HepG2 (cell line): ENCODE data around the gene PDHX. TPM values are rescaled to one million over a fixed set of nuclear protein-coding genes. Genes with fewer than 3 reads are reported as not detected.

Source experiments
- ATAD3A ChIP-seq: sonication (generic); formaldehyde crosslinking; IDR thresholded peaks from 2 replicates; pipeline ENCODE4 v1.4.0; 2020; ENCODE audit warnings: missing genetic modification reagents
- HMG20A ChIP-seq: IDR thresholded peaks from 2 replicates; pipeline ENCODE4 v1.6.1; 2016; ENCODE audit warnings: borderline replicate concordance
- HNRNPL ChIP-seq: fragments of 200-400 bp; formaldehyde crosslinking; IDR thresholded peaks from 2 replicates; pipeline ENCODE4 v1.6.1; 2017; ENCODE audit warnings: mild to moderate bottlenecking, low read depth, low read length
- KLF11 ChIP-seq: IDR thresholded peaks from 2 replicates; pipeline ENCODE4 v1.6.1; 2016; ENCODE audit warnings: missing compliant biosample characterization
- KLF16 ChIP-seq, 2 experiments: sonication (generic) in 1 of 2; formaldehyde crosslinking in 1 of 2; IDR thresholded peaks; 2 replicates each; pipeline versions ENCODE4 v1.6.1 to v1.8.0; 2016 to 2023; ENCODE audit warnings: missing genetic modification reagents in 2 of 2, missing compliant biosample characterization in 1 of 2
- MIER3 ChIP-seq: IDR thresholded peaks from 2 replicates; pipeline ENCODE4 v1.6.1; 2016; ENCODE audit warnings: missing compliant biosample characterization, borderline replicate concordance
- NKX3-1 ChIP-seq: sonication (generic); formaldehyde crosslinking; IDR thresholded peaks from 2 replicates; pipeline ENCODE4 v1.5.0; 2020; ENCODE audit warnings: missing genetic modification reagents
- RAD21 ChIP-seq: fragments of 450-650 bp; formaldehyde crosslinking; IDR thresholded peaks from 2 replicates; pipeline ENCODE4 v1.5.0; 2020; ENCODE audit warnings: mild to moderate bottlenecking
- REL ChIP-seq: sonication (generic); formaldehyde crosslinking; conservative IDR thresholded peaks from 2 replicates; pipeline ENCODE4 v1.8.0; 2022; ENCODE audit warnings: mild to moderate bottlenecking, missing genetic modification reagents, moderate library complexity
- RXRB ChIP-seq: IDR thresholded peaks from 2 replicates; pipeline ENCODE4 v1.6.1; 2016; ENCODE audit warnings: borderline replicate concordance, missing genetic modification reagents, missing compliant biosample characterization
- SMAD3 ChIP-seq: sonication (generic); formaldehyde crosslinking; IDR thresholded peaks from 2 replicates; pipeline ENCODE4 v1.4.0; 2020; ENCODE audit warnings: missing genetic modification reagents
- STAT5B ChIP-seq: sonication (generic); formaldehyde crosslinking; IDR thresholded peaks from 2 replicates; pipeline ENCODE4 v1.4.0; 2020; ENCODE audit warnings: missing genetic modification reagents
- THYN1 ChIP-seq: sonication (generic); formaldehyde crosslinking; IDR thresholded peaks from 2 replicates; pipeline ENCODE4 v1.8.1; 2023; ENCODE audit warnings: low read depth, mild to moderate bottlenecking, moderate library complexity, missing genetic modification reagents, borderline replicate concordance
- TMF1 ChIP-seq: sonication (generic); formaldehyde crosslinking; IDR thresholded peaks from 2 replicates; pipeline ENCODE4 v1.8.1; 2022; ENCODE audit warnings: low read depth, missing genetic modification reagents
- ZFP36 ChIP-seq: fragments of 150-350 bp; IDR thresholded peaks from 2 replicates; pipeline ENCODE4 v1.6.1; 2018; ENCODE audit warnings: borderline replicate concordance, low read length, low read depth; ENCODE audit not compliant: partially characterized antibody
- ZNF263 ChIP-seq: sonication (generic); formaldehyde crosslinking; IDR thresholded peaks from 2 replicates; pipeline ENCODE4 v1.4.0; 2020; ENCODE audit warnings: missing genetic modification reagents
- ZNF3 ChIP-seq: IDR thresholded peaks from 2 replicates; pipeline ENCODE4 v1.7.0; 2017; ENCODE audit warnings: inconsistent platforms
- ZNF326 ChIP-seq: sonication (generic); formaldehyde crosslinking; IDR thresholded peaks from 2 replicates; pipeline ENCODE4 v1.4.0; 2020; ENCODE audit warnings: missing genetic modification reagents, borderline replicate concordance
- ZNF570 ChIP-seq: sonication (generic); formaldehyde crosslinking; IDR thresholded peaks from 2 replicates; pipeline ENCODE4 v1.4.0; 2020; ENCODE audit warnings: mild to moderate bottlenecking, missing genetic modification reagents, borderline replicate concordance
- ZNF839 ChIP-seq: sonication (generic); formaldehyde crosslinking; IDR thresholded peaks from 2 replicates; pipeline ENCODE4 v1.4.0; 2020; ENCODE audit warnings: missing genetic modification reagents, mild to moderate bottlenecking, borderline replicate concordance
- ZSCAN31 ChIP-seq: sonication (generic); formaldehyde crosslinking; IDR thresholded peaks from 2 replicates; pipeline ENCODE4 v1.5.0; 2020; ENCODE audit warnings: low read depth, mild to moderate bottlenecking, missing genetic modification reagents
- polyA plus RNA-seq, 8 experiments: library from polyadenylated mRNA; depleted of rRNA in 3 of 8; stranded (reverse) in 7 of 8; unstranded in 1 of 8; fragments of >200 nt; fragmentation: Illumina TruSeq in 4 of 8; extraction: Trizol in 4 of 8; gene quantifications; 2 replicates each; pipeline versions ENCODE4 v1.2.1 to v1.2.3, GENCODE V29; 2011 to 2016; ENCODE audit warnings: low read depth in 4 of 8, missing spikeins in 1 of 8, mixed read lengths in 1 of 8; ENCODE audit not compliant: insufficient read depth in 1 of 8
- total RNA-seq, 5 experiments: library from RNA; depleted of rRNA; stranded (reverse); fragments of >200 nt; fragmentation: Illumina TruSeq; extraction: Trizol; gene quantifications; 2 replicates each; pipeline ENCODE4 v1.2.3, GENCODE V29; 2016; ENCODE audit warnings: low read depth in 1 of 5
- TF ChIP-seq, protein P1 (sequence below): sonication (generic); formaldehyde crosslinking; IDR thresholded peaks from 2 replicates; pipeline ENCODE4 v1.4.0; 2020; ENCODE audit warnings: mild to moderate bottlenecking, missing genetic modification reagents
- TF ChIP-seq, protein P2 (sequence below): IDR thresholded peaks from 2 replicates; pipeline ENCODE4 v1.6.1; 2012; ENCODE audit warnings: low read length, improper control_type of control experiment
- TF ChIP-seq, protein P3 (sequence below), 2 experiments: fragments of 450-650 bp in 1 of 2; sonication (generic) in 1 of 2; formaldehyde crosslinking; IDR thresholded peaks; 2 replicates each; pipeline versions ENCODE4 v1.5.0 to v1.8.0; 2020 to 2022; ENCODE audit warnings: mild to moderate bottlenecking in 1 of 2, missing genetic modification reagents in 1 of 2

Gene PDHX
- total and polyA plus RNA-seq, 2 of the 13 experiments (the other 11 are each of a cell fraction or from before 2014, with no cell fraction given), result 41.0 to 73.8 TPM

- TF ChIP-seq RXRB (peak; percentile 30; the same call in 1 of the 2 replicates), ZNF570 (CRISPR knock-in tag) (no peak), ZNF326 (no peak), ZFP36 (no peak), KLF16 (CRISPR knock-in tag; IDR thresholded peaks at IDR 0.05) (no peak; a peak in 1 of 4 replicates), TMF1 (CRISPR knock-in tag) (no peak; the same call in 1 of the 2 replicates), REL (CRISPR knock-in tag) (peak; percentile 71; the same call in 1 of the 2 replicates), MIER3 (peak; percentile 72), NKX3-1 (CRISPR knock-in tag) (peak; percentile 81; the same call in 1 of the 2 replicates), ZNF263 (CRISPR knock-in tag) (no peak), HNRNPL (peak; percentile 44; the same call in 1 of the 2 replicates), KLF11 (CRISPR knock-in tag) (no peak; the same call in 1 of the 2 replicates), HMG20A (CRISPR knock-in tag) (no peak; the same call in 1 of the 2 replicates), ZNF839 (CRISPR knock-in tag) (no peak), RAD21 (CRISPR knock-in tag) (0 out of 2 replicates have a peak, but pooled peaks have one; percentile 27), SMAD3 (0 out of 2 replicates have a peak, but pooled peaks have one; percentile 71), STAT5B (no peak; the same call in 1 of the 2 replicates), ZNF3 (CRISPR knock-in tag) (no peak), ATAD3A (CRISPR knock-in tag) (no peak), ZSCAN31 (CRISPR knock-in tag) (peak; percentile 90), THYN1 (no peak)
- TF ChIP-seq, protein P1, sequence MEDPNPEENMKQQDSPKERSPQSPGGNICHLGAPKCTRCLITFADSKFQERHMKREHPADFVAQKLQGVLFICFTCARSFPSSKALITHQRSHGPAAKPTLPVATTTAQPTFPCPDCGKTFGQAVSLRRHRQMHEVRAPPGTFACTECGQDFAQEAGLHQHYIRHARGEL (CRISPR knock-in tag), result 0 out of 2 replicates have a peak, but pooled peaks have one; percentile 40
- TF ChIP-seq, protein P2, sequence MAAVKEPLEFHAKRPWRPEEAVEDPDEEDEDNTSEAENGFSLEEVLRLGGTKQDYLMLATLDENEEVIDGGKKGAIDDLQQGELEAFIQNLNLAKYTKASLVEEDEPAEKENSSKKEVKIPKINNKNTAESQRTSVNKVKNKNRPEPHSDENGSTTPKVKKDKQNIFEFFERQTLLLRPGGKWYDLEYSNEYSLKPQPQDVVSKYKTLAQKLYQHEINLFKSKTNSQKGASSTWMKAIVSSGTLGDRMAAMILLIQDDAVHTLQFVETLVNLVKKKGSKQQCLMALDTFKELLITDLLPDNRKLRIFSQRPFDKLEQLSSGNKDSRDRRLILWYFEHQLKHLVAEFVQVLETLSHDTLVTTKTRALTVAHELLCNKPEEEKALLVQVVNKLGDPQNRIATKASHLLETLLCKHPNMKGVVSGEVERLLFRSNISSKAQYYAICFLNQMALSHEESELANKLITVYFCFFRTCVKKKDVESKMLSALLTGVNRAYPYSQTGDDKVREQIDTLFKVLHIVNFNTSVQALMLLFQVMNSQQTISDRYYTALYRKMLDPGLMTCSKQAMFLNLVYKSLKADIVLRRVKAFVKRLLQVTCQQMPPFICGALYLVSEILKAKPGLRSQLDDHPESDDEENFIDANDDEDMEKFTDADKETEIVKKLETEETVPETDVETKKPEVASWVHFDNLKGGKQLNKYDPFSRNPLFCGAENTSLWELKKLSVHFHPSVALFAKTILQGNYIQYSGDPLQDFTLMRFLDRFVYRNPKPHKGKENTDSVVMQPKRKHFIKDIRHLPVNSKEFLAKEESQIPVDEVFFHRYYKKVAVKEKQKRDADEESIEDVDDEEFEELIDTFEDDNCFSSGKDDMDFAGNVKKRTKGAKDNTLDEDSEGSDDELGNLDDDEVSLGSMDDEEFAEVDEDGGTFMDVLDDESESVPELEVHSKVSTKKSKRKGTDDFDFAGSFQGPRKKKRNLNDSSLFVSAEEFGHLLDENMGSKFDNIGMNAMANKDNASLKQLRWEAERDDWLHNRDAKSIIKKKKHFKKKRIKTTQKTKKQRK, result no peak
- TF ChIP-seq, protein P3, sequence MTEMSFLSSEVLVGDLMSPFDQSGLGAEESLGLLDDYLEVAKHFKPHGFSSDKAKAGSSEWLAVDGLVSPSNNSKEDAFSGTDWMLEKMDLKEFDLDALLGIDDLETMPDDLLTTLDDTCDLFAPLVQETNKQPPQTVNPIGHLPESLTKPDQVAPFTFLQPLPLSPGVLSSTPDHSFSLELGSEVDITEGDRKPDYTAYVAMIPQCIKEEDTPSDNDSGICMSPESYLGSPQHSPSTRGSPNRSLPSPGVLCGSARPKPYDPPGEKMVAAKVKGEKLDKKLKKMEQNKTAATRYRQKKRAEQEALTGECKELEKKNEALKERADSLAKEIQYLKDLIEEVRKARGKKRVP (CRISPR knock-in tag; IDR thresholded peaks at IDR 0.05), result no peak
Observed at GRCh38 chr11:34916015-34916842, at the start of gene PDHX, which contains the start of gene APIP (continued).
